Measurements from ENCODE around the gene WDR6. TPM values are rescaled to one million over a fixed set of nuclear protein-coding genes. Genes with fewer than 3 reads are reported as not detected.

WDR6 gene
- total RNA-seq, 3 donors from 2014 or later (not counting 1 experiment from before 2014, with no cell fraction given), result 113 to 167 (median 129) TPM

GRCh38 chr3:49032646-49033304 lies 25.6 kb downstream of the WDR6 start:
- H3K4me1 Mint-ChIP-seq, result peaks cover 20 to 21% of the 10 kb centered on the region in 2 donors
- intact Hi-C loops (cut with micrococcal nuclease), result no loop called here
- Histone ChIP-seq H3K4me1 (ENCODE audit: control insufficient read depth, insufficient read depth, low read length) (peaks cover 14% of the 10 kb centered on the region), H3K27ac (ENCODE audit: low read length) (no peak overlapping the region), H3K27me3 (ENCODE audit: control insufficient read depth, insufficient read depth, low read length) (no peaks in the 10 kb centered on the region), H3K36me3 (ENCODE audit: control insufficient read depth, insufficient read depth, low read length) (peaks cover 52% of the 10 kb centered on the region), H3K4me3 (ENCODE audit: low read length) (no peak overlapping the region), H3K9me3 (ENCODE audit: control insufficient read depth, insufficient read depth, low read length) (no peaks in the 10 kb centered on the region)
- no peaks in the 10 kb centered on the region for H3K9me3 Mint-ChIP-seq
- no peak for TF ChIP-seq CTCF (IDR thresholded peaks at IDR 0.05)
- DNase-seq, result no peak
- no peak overlapping the region for H3K27ac Mint-ChIP-seq
- H3K27me3 Mint-ChIP-seq (ENCODE audit: low read depth in 2 of 2), result no peaks in the 10 kb centered on the region
- H3K36me3 Mint-ChIP-seq, result peaks cover 13% of the 10 kb centered on the region
- no peak for ATAC-seq
- no peak overlapping the region for H3K4me3 Mint-ChIP-seq
- WGBS (ENCODE audit: insufficient coverage), result 96% methylated on average over 6 of the region's 6 CpGs

DNA sequence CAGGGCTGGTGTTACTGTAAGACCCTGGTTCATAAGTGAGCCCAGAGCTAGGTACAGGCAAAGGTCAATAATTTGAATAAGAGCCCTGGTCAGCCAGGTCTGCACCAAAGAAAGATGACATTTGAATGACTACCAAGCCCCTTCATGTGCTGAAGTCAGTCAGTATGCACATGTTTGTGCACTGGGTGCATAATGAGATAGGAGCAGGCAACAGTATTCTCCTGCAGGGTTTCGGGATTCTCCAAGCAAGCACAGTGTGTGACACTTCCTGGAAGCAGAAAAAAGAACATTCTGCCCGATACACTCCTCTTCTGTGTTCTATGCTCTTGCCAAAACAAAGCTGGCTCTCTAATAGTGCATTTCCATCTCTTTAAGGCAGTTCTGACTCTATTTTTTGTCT lies 27.5 kb downstream of the WDR6 start:
- 96% methylated on average over 2 of the region's 2 CpGs for WGBS (ENCODE audit: insufficient coverage)
- H3K4me3 Mint-ChIP-seq, result no peak overlapping the region
- no peak for TF ChIP-seq CTCF (IDR thresholded peaks at IDR 0.05)
- H3K9me3 Mint-ChIP-seq, result no peaks in the 10 kb centered on the region
- no peaks in the 10 kb centered on the region for H3K27me3 ChIP-seq (ENCODE audit: control insufficient read depth, insufficient read depth, low read length)
- no peak overlapping the region for H3K27ac ChIP-seq (ENCODE audit: low read length)
- ATAC-seq (no peak), DNase-seq (no peak)
- H3K4me1 Mint-ChIP-seq, result peaks cover 1 to 3% of the 10 kb centered on the region in 2 donors
- intact Hi-C loops (cut with micrococcal nuclease), result no loop called here
- H3K4me1 ChIP-seq (ENCODE audit: control insufficient read depth, insufficient read depth, low read length), result no peaks in the 10 kb centered on the region
- H3K36me3 Mint-ChIP-seq, result peaks cover 13% of the 10 kb centered on the region
- H3K9me3 ChIP-seq (ENCODE audit: control insufficient read depth, insufficient read depth, low read length), result no peaks in the 10 kb centered on the region
- H3K36me3 ChIP-seq (ENCODE audit: control insufficient read depth, insufficient read depth, low read length), result peaks cover 59% of the 10 kb centered on the region
- no peaks in the 10 kb centered on the region for H3K27me3 Mint-ChIP-seq (ENCODE audit: low read depth in 2 of 2)
- peak overlapping the region in 1 of 2 donors; percentile 41 for H3K27ac Mint-ChIP-seq
- H3K4me3 ChIP-seq (ENCODE audit: low read length), result no peak overlapping the region

GRCh38 chr3:49035281-49035680 lies 28.1 kb downstream of the WDR6 start:
- WGBS (ENCODE audit: insufficient coverage), result 93% methylated on average over 3 of the region's 3 CpGs
- H3K36me3 Mint-ChIP-seq, result peaks cover 13% of the 10 kb centered on the region
- H3K4me1 Mint-ChIP-seq, result no peaks in the 10 kb centered on the region
- H3K27me3 Mint-ChIP-seq (ENCODE audit: low read depth in 2 of 2), result no peaks in the 10 kb centered on the region
- peak overlapping the region in 1 of 2 donors; percentile 41 for H3K27ac Mint-ChIP-seq
- Histone ChIP-seq H3K27me3 (ENCODE audit: control insufficient read depth, insufficient read depth, low read length) (no peaks in the 10 kb centered on the region), H3K4me3 (ENCODE audit: low read length) (no peak overlapping the region), H3K36me3 (ENCODE audit: control insufficient read depth, insufficient read depth, low read length) (peaks cover 58% of the 10 kb centered on the region), H3K27ac (ENCODE audit: low read length) (no peak overlapping the region), H3K4me1 (ENCODE audit: control insufficient read depth, insufficient read depth, low read length) (no peaks in the 10 kb centered on the region), H3K9me3 (ENCODE audit: control insufficient read depth, insufficient read depth, low read length) (no peaks in the 10 kb centered on the region)
- no peak for TF ChIP-seq CTCF (IDR thresholded peaks at IDR 0.05)
- no peak overlapping the region for H3K4me3 Mint-ChIP-seq
- ATAC-seq (no peak), DNase-seq (no peak)
- intact Hi-C loops (cut with micrococcal nuclease), result no loop called here
- H3K9me3 Mint-ChIP-seq, result no peaks in the 10 kb centered on the region

DNA sequence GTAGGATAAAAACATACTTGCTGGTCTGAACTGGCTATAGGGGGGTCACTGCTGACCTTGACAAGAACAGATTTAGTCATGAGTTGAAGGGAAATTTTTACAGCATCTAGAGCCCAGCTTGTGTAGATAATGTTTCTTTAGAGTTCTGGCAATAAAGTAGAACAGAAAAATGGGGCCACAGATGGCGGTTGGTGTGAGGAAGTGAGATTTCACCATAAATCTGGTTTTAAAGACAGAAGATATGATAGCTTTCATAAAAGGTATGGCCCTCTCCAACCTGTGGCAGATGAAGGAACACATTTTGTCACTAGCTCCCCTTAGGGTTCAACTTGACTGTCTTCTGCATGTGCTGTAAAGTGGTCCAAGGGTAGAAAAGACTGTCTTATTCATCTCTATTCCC lies 46.4 kb downstream of the WDR6 start:
- H3K9me3 Mint-ChIP-seq, result no peaks in the 10 kb centered on the region

More for the DNA sequence above, 46.4 kb downstream of the WDR6 start:
- Mint-ChIP-seq H3K27me3 (ENCODE audit: low read depth in 2 of 2) (no peaks in the 10 kb centered on the region), H3K4me3 (no peak overlapping the region), H3K27ac (peak overlapping the region in 1 of 2 donors; percentile 36), H3K4me1 (peaks cover 15 to 18% of the 10 kb centered on the region in 2 donors), H3K36me3 (peaks cover 8% of the 10 kb centered on the region)
- 80% methylated on average over 1 of the region's 1 CpG for WGBS (ENCODE audit: insufficient coverage)
- Histone ChIP-seq H3K36me3 (ENCODE audit: control insufficient read depth, insufficient read depth, low read length) (peaks cover 45% of the 10 kb centered on the region), H3K27me3 (ENCODE audit: control insufficient read depth, insufficient read depth, low read length) (no peaks in the 10 kb centered on the region), H3K9me3 (ENCODE audit: control insufficient read depth, insufficient read depth, low read length) (no peaks in the 10 kb centered on the region), H3K27ac (ENCODE audit: low read length) (no peak overlapping the region), H3K4me3 (ENCODE audit: low read length) (no peak overlapping the region), H3K4me1 (ENCODE audit: control insufficient read depth, insufficient read depth, low read length) (no peaks in the 10 kb centered on the region)
- DNase-seq (no peak), ATAC-seq (no peak)
- TF ChIP-seq CTCF (IDR thresholded peaks at IDR 0.05), result no peak
- intact Hi-C loops (cut with micrococcal nuclease), result no loop called here

All from natural killer cell (primary cell).